Right cardiac atrium (tissue), 5 donors: Measurements from ENCODE around the gene CFAP52. TPM values are rescaled to one million over a fixed set of nuclear protein-coding genes. Genes with fewer than 3 reads are reported as not detected.
"Not testable (repeated sequence)": the region's sequence is repeated elsewhere in the genome, so short reads cannot be mapped to it uniquely, and the experiment has no call there.

ENCODE experiments used
- ATAC-seq, 2 donors: fragments of 200-7000 bp; cut with Tn5 transposase; one replicate each; pipeline versions ENCODE4 v1.8.0 to v1.9.1; 2020; ENCODE audit warnings: moderate library complexity in 2 of 2, mild to moderate bottlenecking in 1 of 2
- DNase-seq, 3 donors: peaks; one replicate each; pipeline ENCODE4 v3.0.0-alpha.2; 2020
- H3K27ac ChIP-seq: one replicate; pipeline ENCODE4 v1.5.1; 2013; ENCODE audit warnings: mild to moderate bottlenecking, low read length, control low read depth, moderate library complexity
- H3K27me3 ChIP-seq: one replicate; pipeline ENCODE4 v1.6.1; 2013; ENCODE audit not compliant: control insufficient read depth, insufficient read depth
- H3K4me1 ChIP-seq: one replicate; pipeline ENCODE4 v1.6.1; 2013; ENCODE audit warnings: low read length; ENCODE audit not compliant: control insufficient read depth, insufficient read depth
- H3K4me3 ChIP-seq: one replicate; pipeline ENCODE4 v1.5.1; 2013; ENCODE audit warnings: low read length, control low read depth
- H3K9me3 ChIP-seq: one replicate; pipeline ENCODE4 v1.6.1; 2013; ENCODE audit warnings: low read length; ENCODE audit not compliant: control insufficient read depth
- WGBS: extraction: QIAGEN DNeasy Blood & Tissue Kit; methylation state at CpG from one replicate; pipeline ENCODE4 v1.1.7; 2013; 5-methylcytosine and 5-hydroxymethylcytosine counted together
- intact Hi-C, 4 donors: fragments of 100-400 bp; cut with DNase I; formaldehyde crosslinking; loops; one replicate each; pipeline versions ENCODE4 v1.11.0 to v1.14.0; 2022 to 2023
- polyA plus RNA-seq: library from polyadenylated mRNA; stranded (reverse); fragments of 200-250 nt; gene quantifications from one replicate; pipeline ENCODE4 v1.2.3, GENCODE V29; 2013
- total RNA-seq, 4 donors: library from RNA; stranded (reverse); fragmentation: NEBNext Ultra II Directional; extraction: Animal tissue kit (Norgen Biotek cat#: 25700); gene quantifications; one replicate each; pipeline ENCODE4 v1.2.1, GENCODE V29; 2021
- donor health status: healthy with polysubstance abuse.
- donor health status: DM: no; HTN: yes; CAD: no.
- donor health status: DM: no; HTN: no; CAD: no.
- donor health status: DM: no; HTN: yes; CAD: no; lungs with severe emphysema.
- donor health status: DM: yes; HTN: yes; CAD: no.

CFAP52 gene
- total and polyA plus RNA-seq, 5 donors, result 0.49 TPM; not detected in 4

DNA sequence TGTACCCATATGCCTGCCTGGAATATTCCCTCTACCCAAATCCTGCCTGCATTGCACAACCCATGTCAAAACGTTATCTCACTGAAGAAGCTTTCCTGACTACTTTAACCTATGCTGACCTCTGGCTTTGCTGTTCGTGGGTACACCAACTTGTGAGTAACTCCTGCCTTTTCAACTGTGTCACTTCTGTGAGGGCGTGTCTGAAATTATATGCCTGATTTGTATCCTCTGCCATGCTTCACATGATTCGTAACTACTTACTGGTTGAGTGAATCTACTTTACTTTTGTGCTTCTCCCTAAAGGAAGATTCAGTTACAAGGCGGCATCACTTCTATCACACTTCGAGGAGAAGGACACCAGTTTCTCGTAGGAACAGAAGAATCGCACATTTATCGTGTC is 35.6 kb downstream of the CFAP52 start:
- H3K4me1 ChIP-seq, result no peaks in the 10 kb centered on the region
- no peak for ATAC-seq
- H3K4me3 ChIP-seq, result no peak overlapping the region
- no peaks in the 10 kb centered on the region for H3K27me3 ChIP-seq
- no peaks in the 10 kb centered on the region for H3K9me3 ChIP-seq
- DNase-seq, result no peak
- intact Hi-C loops, result no loop called here
- WGBS, result 67% methylated on average over 9 of the region's 9 CpGs
- no peak overlapping the region for H3K27ac ChIP-seq

DNA sequence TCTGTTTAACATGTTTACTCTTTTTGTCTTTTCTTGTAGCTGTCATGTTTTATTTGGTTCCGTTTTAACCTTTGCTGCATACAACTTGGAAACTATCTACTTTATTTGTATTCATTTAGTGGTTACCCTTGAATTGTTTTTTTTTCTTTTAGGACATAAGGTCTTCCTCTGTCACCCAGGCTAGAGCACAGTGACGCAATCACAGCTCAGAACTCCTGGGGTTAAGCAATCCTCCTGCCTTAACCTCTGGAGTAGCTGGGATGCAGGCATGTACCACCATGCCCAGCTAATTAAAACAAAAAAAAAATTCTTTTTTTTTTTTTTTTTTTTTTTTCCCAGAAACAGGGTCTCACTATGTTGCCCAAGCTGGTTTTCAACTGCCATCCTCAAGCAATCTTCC is 39.0 kb downstream of the CFAP52 start:
- no peaks in the 10 kb centered on the region for H3K27me3 ChIP-seq
- no peak for DNase-seq
- no peaks in the 10 kb centered on the region for H3K4me1 ChIP-seq
- H3K27ac ChIP-seq, result no peak overlapping the region
- intact Hi-C loops, result no loop called here
- H3K4me3 ChIP-seq, result no peak overlapping the region
- no peaks in the 10 kb centered on the region for H3K9me3 ChIP-seq
- WGBS, result 44% methylated on average over 2 of the region's 2 CpGs
- no peak for ATAC-seq

DNA sequence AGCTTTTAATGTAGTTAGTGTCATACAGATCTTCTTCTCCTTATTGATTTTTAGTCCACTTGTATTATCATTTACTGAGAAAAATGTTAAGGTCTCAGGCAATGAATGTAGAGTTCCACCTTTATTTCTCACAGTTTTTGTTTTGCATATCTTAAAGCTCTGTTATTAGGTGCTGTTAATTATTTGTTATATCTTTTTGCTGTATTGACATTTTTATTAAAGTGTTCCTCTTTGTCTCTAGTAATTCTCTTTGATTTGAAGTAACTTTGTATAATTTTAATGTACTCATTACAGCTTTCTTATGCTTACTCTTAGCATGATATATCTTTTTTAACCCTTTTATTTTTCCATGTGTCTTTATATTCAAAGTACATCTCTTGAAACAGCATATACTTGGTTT is 46.5 kb downstream of the CFAP52 start:
- Histone ChIP-seq H3K27me3 (no peaks in the 10 kb centered on the region), H3K9me3 (no peaks in the 10 kb centered on the region), H3K4me1 (no peaks in the 10 kb centered on the region), H3K27ac (no peak overlapping the region), H3K4me3 (no peak overlapping the region)
- ATAC-seq (no peak), DNase-seq (no peak)
- intact Hi-C loops, result no loop called here

DNA sequence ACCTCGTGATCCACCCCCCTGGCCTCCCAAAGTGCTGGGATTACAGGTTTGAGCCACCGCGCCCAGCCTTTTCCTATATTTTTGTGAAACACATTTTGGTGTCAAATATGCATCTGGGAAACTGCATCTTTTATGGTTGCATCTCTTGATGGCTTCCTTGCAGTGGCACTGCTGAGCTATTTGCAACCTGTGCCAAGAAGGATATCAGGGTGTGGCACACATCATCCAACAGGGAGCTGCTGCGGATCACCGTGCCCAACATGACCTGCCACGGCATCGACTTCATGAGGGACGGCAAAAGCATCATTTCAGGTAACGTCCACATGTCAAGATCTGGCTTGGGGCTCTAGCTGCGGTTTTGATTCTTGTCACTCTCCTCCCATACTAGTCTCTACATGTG is 52.1 kb downstream of the CFAP52 start:
- H3K27ac ChIP-seq, result no peak overlapping the region
- WGBS, result 82% methylated on average over 10 of the region's 10 CpGs
- H3K4me1 ChIP-seq, result no peaks in the 10 kb centered on the region
- H3K4me3 ChIP-seq, result no peak overlapping the region
- no peaks in the 10 kb centered on the region for H3K27me3 ChIP-seq
- DNase-seq (no peak), ATAC-seq (no peak)
- intact Hi-C loops, result no loop called here
- H3K9me3 ChIP-seq, result no peaks in the 10 kb centered on the region

DNA sequence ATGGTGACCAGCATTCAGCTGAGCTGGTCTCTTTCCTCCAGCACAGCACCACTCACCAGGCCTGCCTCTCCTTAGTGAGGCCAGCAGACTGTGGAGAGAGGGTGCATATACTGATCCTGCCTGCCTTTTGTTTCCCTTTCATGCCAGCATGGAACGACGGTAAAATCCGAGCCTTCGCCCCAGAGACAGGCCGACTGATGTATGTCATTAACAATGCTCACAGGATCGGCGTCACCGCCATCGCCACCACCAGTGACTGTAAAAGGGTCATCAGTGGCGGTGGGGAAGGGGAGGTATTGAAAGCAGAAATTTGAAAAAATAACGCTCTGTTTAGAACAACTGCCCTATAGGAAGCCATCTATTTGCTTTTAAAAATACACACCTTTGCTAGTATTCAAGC is 56.3 kb downstream of the CFAP52 start:
- Histone ChIP-seq H3K4me1 (no peaks in the 10 kb centered on the region), H3K27ac (no peak overlapping the region), H3K9me3 (no peaks in the 10 kb centered on the region), H3K4me3 (no peak overlapping the region), H3K27me3 (no peaks in the 10 kb centered on the region)
- intact Hi-C loops, result no loop called here
- WGBS, result 93% methylated on average over 11 of the region's 11 CpGs
- no peak for DNase-seq
- no peak for ATAC-seq

DNA sequence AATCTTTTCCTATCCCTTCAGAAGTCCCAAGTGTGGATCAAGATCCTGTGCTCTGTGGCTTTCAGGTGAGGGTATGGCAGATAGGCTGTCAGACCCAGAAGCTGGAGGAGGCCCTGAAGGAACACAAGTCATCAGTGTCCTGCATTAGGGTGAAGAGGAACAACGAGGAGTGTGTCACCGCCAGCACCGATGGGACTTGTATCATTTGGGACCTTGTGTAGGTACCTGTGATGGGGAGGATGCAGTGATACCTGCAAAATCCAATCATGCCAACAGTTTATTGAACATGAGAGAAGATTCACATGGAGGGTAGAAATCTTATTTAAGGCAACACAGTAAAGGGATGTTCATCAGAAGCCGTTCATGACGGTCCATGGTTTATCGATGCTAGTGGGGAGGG is 58.9 kb downstream of the CFAP52 start:
- intact Hi-C loops, result no loop called here
- no peaks in the 10 kb centered on the region for H3K9me3 ChIP-seq
- WGBS, result 89% methylated on average over 6 of the region's 6 CpGs
- H3K4me3 ChIP-seq, result no peak overlapping the region
- no peaks in the 10 kb centered on the region for H3K27me3 ChIP-seq
- H3K27ac ChIP-seq, result no peak overlapping the region
- no peaks in the 10 kb centered on the region for H3K4me1 ChIP-seq
- ATAC-seq (no peak), DNase-seq (no peak)

DNA sequence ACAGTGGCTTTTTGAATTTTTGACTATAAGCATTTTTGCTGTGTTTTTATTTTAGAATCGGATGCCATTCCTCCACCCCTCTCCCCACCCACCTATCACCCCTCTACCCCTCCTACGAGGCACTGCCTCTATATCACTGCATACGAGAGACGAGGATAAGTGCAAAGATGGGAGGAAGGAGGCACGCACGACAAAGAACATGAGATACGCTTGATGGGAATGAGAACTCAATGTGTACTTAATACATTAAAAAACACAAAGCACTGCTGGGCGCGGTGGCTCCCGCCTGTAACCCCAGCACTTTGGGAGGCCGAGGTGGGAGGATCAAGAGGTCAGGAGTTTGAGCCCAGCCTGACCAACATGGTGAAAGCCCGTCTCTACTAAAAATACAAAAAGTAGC is 60.1 kb downstream of the CFAP52 start:
- H3K27ac ChIP-seq, result no peak overlapping the region
- no peak for ATAC-seq
- DNase-seq, result no peak
- H3K4me3 ChIP-seq, result no peak overlapping the region
- H3K4me1 ChIP-seq, result no peaks in the 10 kb centered on the region
- 86% methylated on average over 12 of the region's 12 CpGs for WGBS
- H3K27me3 ChIP-seq, result no peaks in the 10 kb centered on the region
- intact Hi-C loops, result no loop called here
- no peaks in the 10 kb centered on the region for H3K9me3 ChIP-seq

DNA sequence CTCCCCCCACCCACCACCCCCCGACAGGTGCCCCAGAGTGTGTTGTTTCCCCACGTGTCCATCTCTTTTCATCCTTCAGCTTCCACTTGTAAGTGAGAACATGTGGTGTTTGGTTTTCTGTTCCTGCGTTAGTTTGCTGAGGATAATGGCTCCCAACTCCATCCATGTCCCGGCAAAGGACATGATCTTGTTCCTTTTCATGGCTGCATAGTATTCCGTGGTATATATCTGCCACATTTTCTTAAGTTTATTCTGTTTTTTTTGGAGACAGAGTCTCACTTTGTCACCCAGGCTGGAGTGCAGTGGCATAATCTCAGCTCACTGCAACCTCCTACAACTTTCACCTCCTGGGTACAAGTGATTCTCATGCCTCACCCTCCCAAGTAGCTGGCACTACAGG is 63.9 kb downstream of the CFAP52 start:
- DNase-seq, ATAC-seq, H3K27me3 ChIP-seq, H3K4me1 ChIP-seq, H3K27ac ChIP-seq, H3K4me3 ChIP-seq, intact Hi-C loops, H3K9me3 ChIP-seq: not testable (repeated sequence)
- WGBS, result 86% methylated on average over 5 of the region's 5 CpGs

DNA sequence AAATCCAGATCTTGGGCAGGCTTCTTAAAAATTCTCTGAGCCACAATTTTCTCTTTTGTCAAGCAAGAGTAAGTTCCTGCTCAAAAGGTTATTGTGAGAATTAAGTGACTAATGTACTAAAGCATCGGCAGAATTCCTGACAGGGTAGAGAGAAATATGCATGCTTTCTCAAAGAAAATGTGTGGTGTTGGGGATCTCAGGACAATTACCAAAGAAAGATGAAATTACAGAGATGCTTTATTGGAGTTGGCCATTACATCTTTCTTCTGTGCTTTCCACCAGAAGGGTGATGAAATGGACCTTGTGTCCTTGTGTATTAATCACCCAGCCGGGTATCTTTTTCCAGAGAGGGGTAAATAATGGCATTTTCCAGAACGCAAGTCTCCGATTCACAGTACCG is 67.2 kb downstream of the CFAP52 start:
- H3K27ac ChIP-seq, result no peak overlapping the region
- H3K9me3 ChIP-seq, result no peaks in the 10 kb centered on the region
- H3K4me1 ChIP-seq, result no peaks in the 10 kb centered on the region
- no peak overlapping the region for H3K4me3 ChIP-seq
- intact Hi-C loops, result no loop called here
- no peak for DNase-seq
- WGBS, result 93% methylated on average over 5 of the region's 5 CpGs
- no peaks in the 10 kb centered on the region for H3K27me3 ChIP-seq
- ATAC-seq, result no peak

DNA sequence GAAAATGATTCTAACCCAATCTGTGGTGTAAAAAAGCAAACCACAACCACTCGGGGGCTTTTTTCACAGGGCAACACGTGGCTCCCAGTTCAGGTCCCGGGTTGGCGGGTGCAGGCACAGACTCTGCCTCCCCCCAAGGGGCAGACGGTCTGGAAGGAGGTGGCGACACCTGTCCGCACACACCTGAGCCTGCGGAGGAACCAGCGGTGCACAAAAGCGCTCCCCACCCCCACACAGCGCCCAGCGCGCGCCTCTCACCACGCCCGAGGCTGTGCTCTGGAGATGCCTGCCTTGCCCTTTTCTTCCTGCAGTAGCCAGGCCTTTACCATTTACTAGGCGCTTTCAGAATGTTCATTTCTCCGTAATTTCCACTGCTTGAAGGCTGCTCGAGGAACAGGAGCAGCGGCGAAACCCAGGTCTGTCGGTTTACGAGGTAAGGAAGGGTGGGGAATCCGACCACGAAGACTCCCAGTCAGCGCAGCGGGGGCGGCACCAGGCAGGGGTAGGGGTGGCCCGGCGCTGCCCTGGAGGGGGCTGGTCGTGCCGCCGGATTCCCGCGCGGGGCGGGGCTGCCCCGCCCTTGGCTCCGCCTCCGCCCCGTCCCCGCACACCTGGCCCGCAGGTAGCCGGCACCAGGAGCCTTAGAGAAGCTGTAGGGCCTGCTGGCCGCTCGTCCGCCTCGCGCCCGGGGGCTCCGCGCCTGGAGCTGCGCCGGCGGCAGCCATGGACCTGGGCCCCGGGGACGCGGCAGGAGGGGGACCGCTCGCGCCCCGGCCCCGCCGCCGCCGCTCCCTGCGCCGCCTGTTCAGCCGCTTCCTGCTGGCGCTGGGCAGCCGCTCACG is 68.7 kb downstream of the CFAP52 start, which contains the start of gene USP43:
Gene USP43 (plus strand): TSS at position 608 of the 842 bp plus-strand sequence. CDS start 116 bp downstream, at position 724.
- under 1% methylated on average over 72 of the region's 72 CpGs for WGBS
- ATAC-seq, result peak; percentile 62 to 68
- peak in 2 of 3 donors; percentile 40 to 49 for DNase-seq
- no peak within 1 kb of the TSS for H3K27ac ChIP-seq
- intact Hi-C loops, result no loop called here
- H3K9me3 ChIP-seq, result no peaks in the 10 kb centered on the region
- H3K27me3 ChIP-seq, result no peaks in the 10 kb centered on the region
- peak within 1 kb of the TSS; percentile 59 for H3K4me3 ChIP-seq
- H3K4me1 ChIP-seq, result no peaks in the 10 kb centered on the region

DNA sequence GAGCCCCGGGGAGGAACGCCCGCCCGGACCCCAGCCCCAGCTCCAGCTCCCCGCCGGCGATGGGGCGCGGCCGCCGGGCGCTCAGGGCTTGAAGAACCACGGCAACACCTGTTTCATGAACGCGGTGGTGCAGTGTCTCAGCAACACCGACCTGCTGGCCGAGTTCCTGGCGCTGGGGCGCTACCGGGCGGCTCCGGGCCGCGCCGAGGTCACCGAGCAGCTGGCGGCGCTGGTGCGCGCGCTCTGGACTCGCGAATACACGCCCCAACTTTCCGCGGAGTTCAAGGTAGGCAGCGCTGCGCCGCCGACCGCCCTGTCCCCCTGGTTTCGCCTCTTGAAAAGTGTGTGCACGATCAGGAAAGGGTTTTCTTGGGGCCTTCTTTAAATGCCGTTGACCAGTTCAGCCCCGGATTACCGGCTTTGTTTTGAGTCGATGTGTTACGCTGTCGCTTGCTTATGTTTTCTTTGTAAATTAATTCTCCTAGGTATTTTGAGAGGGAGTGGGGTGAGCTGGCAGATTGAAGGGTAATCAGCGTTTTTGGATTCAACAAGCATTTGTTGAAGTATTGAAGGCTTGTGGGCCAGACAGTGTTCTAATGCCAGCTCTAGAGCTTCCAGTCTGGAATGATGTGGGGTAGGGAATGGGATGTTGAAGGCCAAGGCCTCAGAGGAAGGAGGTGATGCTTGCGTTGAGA is 69.6 kb downstream of the CFAP52 start:
- no peaks in the 10 kb centered on the region for H3K9me3 ChIP-seq
- no peak overlapping the region for H3K27ac ChIP-seq
- ATAC-seq (peak; percentile 61), DNase-seq (peak; percentile 20 to 56 (median 55))
- 3% methylated on average over 51 of the region's 51 CpGs for whole genome bisulfite sequencing
- intact Hi-C loops, result no loop called here
- no peaks in the 10 kb centered on the region for H3K27me3 ChIP-seq
- no peaks in the 10 kb centered on the region for H3K4me1 ChIP-seq
- H3K4me3 ChIP-seq, result peak overlapping the region; percentile 59
